ENCODE data around the gene TRIM33.
"Not testable (repeated sequence)": the region's sequence is repeated elsewhere in the genome, so short reads cannot be mapped to it uniquely, and the experiment has no call there.

- TF ChIP-seq POLR2A, CTCF (IDR thresholded peaks at IDR 0.05): not testable (repeated sequence)
These were observed 123.4 kb downstream of the TRIM33 start for GRCh38 chr1:114387585-114387984.

All from adrenal gland (tissue), 5 donors.